Kidney (tissue), 14 donors: Measurements from ENCODE around the gene IGF1. TPM values are rescaled to one million over a fixed set of nuclear protein-coding genes. Genes with fewer than 3 reads are reported as not detected.

Source experiments
- DNase-seq, 5 donors: peaks; one replicate each; pipeline ENCODE4 v3.0.0-alpha.2; 2013 to 2020
- FAIRE-seq: peaks from 2 replicates; lab custom pipeline; 2012; peaks lifted over from hg19 to GRCh38; lab: Jason Lieb, UNC
- H3K27ac ChIP-seq, 2 donors: one replicate each; pipeline ENCODE4 v1.7.0; 2013; ENCODE audit warnings: low read depth in 2 of 2, low read length in 2 of 2, inconsistent platforms in 1 of 2
- H3K27me3 ChIP-seq: one replicate; pipeline ENCODE4 v1.7.1; 2013; ENCODE audit warnings: low read length, inconsistent platforms; ENCODE audit not compliant: control insufficient read depth, insufficient read depth
- H3K36me3 ChIP-seq, 3 donors: one replicate each; pipeline versions ENCODE4 v1.7.0 to v1.7.1; 2013; ENCODE audit warnings: low read length in 3 of 3, control low read depth in 1 of 3, inconsistent platforms in 1 of 3; ENCODE audit not compliant: insufficient read depth in 3 of 3, control insufficient read depth in 2 of 3
- H3K4me1 ChIP-seq, 3 donors: one replicate each; pipeline versions ENCODE4 v1.7.0 to v1.7.1; 2013; ENCODE audit warnings: low read length in 3 of 3, inconsistent platforms in 1 of 3, low read depth in 1 of 3; ENCODE audit not compliant: control insufficient read depth in 2 of 3, insufficient read depth in 2 of 3
- H3K4me3 ChIP-seq, 3 donors: one replicate each; pipeline versions ENCODE4 v1.7.0 to v1.8.1; 2013; ENCODE audit warnings: low read length in 3 of 3, control low read depth in 1 of 3, inconsistent platforms in 1 of 3
- H3K9ac ChIP-seq, 3 donors: one replicate each; pipeline versions ENCODE4 v1.7.0 to v1.7.1; 2013; ENCODE audit warnings: low read length in 3 of 3, control low read depth in 1 of 3, inconsistent platforms in 1 of 3
- H3K9me3 ChIP-seq, 3 donors: one replicate each; pipeline versions ENCODE4 v1.7.0 to v1.7.1; 2013; ENCODE audit warnings: low read length in 3 of 3, control low read depth in 1 of 3, inconsistent platforms in 1 of 3; ENCODE audit not compliant: control insufficient read depth in 2 of 3, insufficient read depth in 1 of 3
- intact Hi-C: fragments of 100-400 bp; cut with DNase I; formaldehyde crosslinking; loops from one replicate; pipeline ENCODE4 v1.11.1; 2022
- polyA plus RNA-seq: library from polyadenylated mRNA; stranded (reverse); fragments of 350-450 nt; fragmentation: Illumina TruSeq; extraction: RNeasy Lipid Tissue Mini Kit (QIAGEN cat#74804); gene quantifications from one replicate; pipeline ENCODE4 v1.2.3, GENCODE V29; 2014; ENCODE audit warnings: low read depth, low replicate concordance; ENCODE audit not compliant: insufficient read depth
- total RNA-seq: library from RNA; stranded (reverse); fragmentation: NEBNext Ultra II Directional; extraction: Animal tissue kit (Norgen Biotek cat#: 25700); gene quantifications from one replicate; pipeline ENCODE4 v1.2.1, GENCODE V29; 2021
- TF ChIP-seq, protein P1 (sequence below): IDR thresholded peaks from 3 replicates; pipeline ENCODE4 v1.5.1; 2012; ENCODE audit warnings: mild to moderate bottlenecking, moderate library complexity, borderline replicate concordance; ENCODE audit not compliant: insufficient read depth; ENCODE audit errors: extremely low read depth
- donor health status: control.
- donor health status: control.
- donor health status: control.
- donor health status: control.
- donor health status: control.
- donor health status: DM: yes; HTN: yes; CAD: no.
- donor health status: Normal renal cell carcinoma (clear cell type).

The IGF1 gene
- total and polyA plus RNA-seq, 2 donors from 2014 or later, result 0.71 to 7.2 TPM

DNA sequence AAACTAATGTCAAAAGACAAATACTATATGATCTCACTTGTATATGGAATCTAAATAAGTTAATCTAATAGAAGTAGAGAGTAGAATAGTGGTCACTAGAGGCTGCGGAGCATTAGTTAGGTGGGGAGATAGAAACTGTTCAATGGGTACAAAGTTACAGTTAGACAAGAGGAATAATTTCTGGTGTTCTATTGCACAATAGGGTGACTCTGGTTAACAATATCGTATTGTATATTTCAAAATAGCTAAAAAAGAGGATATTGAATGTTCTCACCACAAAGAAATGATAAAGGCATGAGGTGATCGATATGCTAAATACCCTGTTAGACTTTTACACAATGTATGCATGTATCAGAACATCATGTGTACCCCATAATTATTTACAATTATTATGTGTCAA is 42.9 kb downstream of the IGF1 start:
- no peaks in the 10 kb centered on the region for H3K27me3 ChIP-seq
- H3K9ac ChIP-seq, result no peak overlapping the region
- no peaks in the 10 kb centered on the region for H3K4me1 ChIP-seq
- H3K27ac ChIP-seq, result no peak overlapping the region
- TF ChIP-seq, protein P1, sequence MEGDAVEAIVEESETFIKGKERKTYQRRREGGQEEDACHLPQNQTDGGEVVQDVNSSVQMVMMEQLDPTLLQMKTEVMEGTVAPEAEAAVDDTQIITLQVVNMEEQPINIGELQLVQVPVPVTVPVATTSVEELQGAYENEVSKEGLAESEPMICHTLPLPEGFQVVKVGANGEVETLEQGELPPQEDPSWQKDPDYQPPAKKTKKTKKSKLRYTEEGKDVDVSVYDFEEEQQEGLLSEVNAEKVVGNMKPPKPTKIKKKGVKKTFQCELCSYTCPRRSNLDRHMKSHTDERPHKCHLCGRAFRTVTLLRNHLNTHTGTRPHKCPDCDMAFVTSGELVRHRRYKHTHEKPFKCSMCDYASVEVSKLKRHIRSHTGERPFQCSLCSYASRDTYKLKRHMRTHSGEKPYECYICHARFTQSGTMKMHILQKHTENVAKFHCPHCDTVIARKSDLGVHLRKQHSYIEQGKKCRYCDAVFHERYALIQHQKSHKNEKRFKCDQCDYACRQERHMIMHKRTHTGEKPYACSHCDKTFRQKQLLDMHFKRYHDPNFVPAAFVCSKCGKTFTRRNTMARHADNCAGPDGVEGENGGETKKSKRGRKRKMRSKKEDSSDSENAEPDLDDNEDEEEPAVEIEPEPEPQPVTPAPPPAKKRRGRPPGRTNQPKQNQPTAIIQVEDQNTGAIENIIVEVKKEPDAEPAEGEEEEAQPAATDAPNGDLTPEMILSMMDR, result no peak
- no peaks in the 10 kb centered on the region for H3K9me3 ChIP-seq
- DNase-seq (no peak), FAIRE-seq (no peak)
- no peaks in the 10 kb centered on the region for H3K36me3 ChIP-seq
- intact Hi-C loops, result no loop called here
- H3K4me3 ChIP-seq, result no peak overlapping the region

GRCh38 chr12:102436867-102437266 is 43.5 kb downstream of the IGF1 start:
- Histone ChIP-seq H3K4me3 (no peak overlapping the region), H3K4me1 (no peaks in the 10 kb centered on the region), H3K27me3 (no peaks in the 10 kb centered on the region), H3K27ac (no peak overlapping the region), H3K36me3 (no peaks in the 10 kb centered on the region), H3K9me3 (no peaks in the 10 kb centered on the region), H3K9ac (no peak overlapping the region)
- TF ChIP-seq, protein P1, result no peak
- DNase-seq (no peak), FAIRE-seq (no peak)
- intact Hi-C loops, result no loop called here

DNA sequence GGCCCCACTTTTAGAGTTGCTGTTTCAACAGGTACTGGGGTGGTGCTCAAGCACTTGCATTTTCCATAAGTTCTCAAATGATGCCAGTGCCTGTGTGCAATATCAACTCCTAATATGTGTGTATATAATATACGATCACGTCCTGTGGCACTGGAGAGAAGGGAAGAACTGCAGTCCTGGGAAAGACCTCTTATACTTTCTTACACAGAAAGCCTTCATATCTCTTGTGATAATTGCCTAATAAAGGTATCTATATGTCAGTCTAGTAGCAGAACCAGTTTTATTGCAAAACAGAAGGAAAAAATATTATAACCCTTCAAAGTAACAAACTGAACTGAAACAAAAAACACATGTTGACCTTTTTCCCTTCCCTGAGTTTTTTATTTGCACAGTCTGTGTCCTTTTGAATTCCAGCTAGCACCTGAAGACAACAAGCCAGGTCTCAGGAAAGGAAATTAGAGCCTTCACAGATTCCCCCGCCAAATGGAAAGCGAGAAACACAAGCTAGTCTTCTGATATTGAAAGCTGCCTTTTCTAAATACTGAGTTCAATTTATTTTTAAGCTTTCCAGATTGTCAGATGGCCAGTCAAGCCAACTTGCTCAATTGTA is 44.4 kb downstream of the IGF1 start:
- peak in 1 of 5 donors; percentile 11 for DNase-seq

More for the DNA sequence above, 44.4 kb downstream of the IGF1 start:
- Histone ChIP-seq H3K9me3 (no peaks in the 10 kb centered on the region), H3K27me3 (no peaks in the 10 kb centered on the region), H3K4me1 (no peaks in the 10 kb centered on the region), H3K4me3 (no peak overlapping the region), H3K27ac (no peak overlapping the region), H3K36me3 (no peaks in the 10 kb centered on the region), H3K9ac (no peak overlapping the region)
- FAIRE-seq, result no peak
- intact Hi-C loops, result no loop called here
- TF ChIP-seq, protein P1, result no peak
